SH-SY5Y (cell line): ENCODE results near the gene TRMT44.

Experiments used
- GATA2 ChIP-seq: IDR thresholded peaks from 2 replicates; pipeline ENCODE4 v1.6.1; 2011; ENCODE audit warnings: mild to moderate bottlenecking, low read depth, low read length
- GATA3 ChIP-seq: IDR thresholded peaks from 2 replicates; pipeline ENCODE4 v1.6.1; 2011; ENCODE audit warnings: low read depth, mild to moderate bottlenecking, low read length, moderate library complexity

- no peak for TF ChIP-seq GATA2
- no peak for TF ChIP-seq GATA3
These were observed 35.1 kb upstream of the TRMT44 start for GRCh38 chr4:8405516-8405875.
